ENCODE measurements around the gene KLF5.
"Not testable (repeated sequence)": the region's sequence is repeated elsewhere in the genome, so short reads cannot be mapped to it uniquely, and the experiment has no call there.

Gene KLF5

GRCh38 chr13:73058736-73059459 is at the start of gene KLF5:
TSS of gene KLF5 (plus strand) at chr13:73059005. CDS start at chr13:73059328, 323 bp downstream.
- in situ Hi-C loops (cut with MboI; ENCODE audit: low sequenced_read_pairs), result no loop called here

GRCh38 chr13:73011751-73012150 is 47.1 kb upstream of the KLF5 start:
- in situ Hi-C loops (cut with MboI; ENCODE audit: low sequenced_read_pairs), result no loop called here

GRCh38 chr13:73015805-73016204 is 43.0 kb upstream of the KLF5 start:
- in situ Hi-C loops (cut with MboI; ENCODE audit: low sequenced_read_pairs), result no loop called here

- in situ Hi-C loops (cut with MboI; ENCODE audit: low sequenced_read_pairs), result no loop called here
Observed at GRCh38 chr13:73018336-73018735, 40.5 kb upstream of the KLF5 start.

GRCh38 chr13:73025217-73026012 is 33.4 kb upstream of the KLF5 start:
- in situ Hi-C loops (cut with MboI; ENCODE audit: low sequenced_read_pairs), result no loop called here

- in situ Hi-C loops (cut with MboI; ENCODE audit: low sequenced_read_pairs), result no loop called here
Observed at GRCh38 chr13:73034901-73035300, 23.9 kb upstream of the KLF5 start.

- in situ Hi-C loops (cut with MboI; ENCODE audit: low sequenced_read_pairs), result no loop called here
Observed at GRCh38 chr13:73035660-73036059, 23.1 kb upstream of the KLF5 start.

GRCh38 chr13:73036566-73036965 is 22.2 kb upstream of the KLF5 start:
- in situ Hi-C loops (cut with MboI; ENCODE audit: low sequenced_read_pairs), result no loop called here

GRCh38 chr13:73038064-73038463 is 20.7 kb upstream of the KLF5 start:
- in situ Hi-C loops (cut with MboI; ENCODE audit: low sequenced_read_pairs), result no loop called here

- in situ Hi-C loops (cut with MboI; ENCODE audit: low sequenced_read_pairs), result no loop called here
Observed at GRCh38 chr13:73039201-73040108, 19.4 kb upstream of the KLF5 start.

GRCh38 chr13:73040484-73040883 is 18.3 kb upstream of the KLF5 start:
- in situ Hi-C loops (cut with MboI; ENCODE audit: low sequenced_read_pairs), result no loop called here

- in situ Hi-C loops (cut with MboI; ENCODE audit: low sequenced_read_pairs), result no loop called here
Observed at GRCh38 chr13:73040968-73041596, 17.7 kb upstream of the KLF5 start.

- in situ Hi-C loops (cut with MboI; ENCODE audit: low sequenced_read_pairs), result no loop called here
Observed at GRCh38 chr13:73045031-73045430, 13.8 kb upstream of the KLF5 start.

GRCh38 chr13:73048615-73049014 is 10.2 kb upstream of the KLF5 start:
- in situ Hi-C loops (cut with MboI; ENCODE audit: low sequenced_read_pairs), result not testable (repeated sequence)

- in situ Hi-C loops (cut with MboI; ENCODE audit: low sequenced_read_pairs), result no loop called here
Observed at GRCh38 chr13:73054712-73055111, 4.1 kb upstream of the KLF5 start.

GRCh38 chr13:73055813-73056564 is 2.8 kb upstream of the KLF5 start:
- in situ Hi-C loops (cut with MboI; ENCODE audit: low sequenced_read_pairs), result no loop called here

- in situ Hi-C loops (cut with MboI; ENCODE audit: low sequenced_read_pairs), result no loop called here
Observed at GRCh38 chr13:73056565-73056962, 2.2 kb upstream of the KLF5 start.

- in situ Hi-C loops (cut with MboI; ENCODE audit: low sequenced_read_pairs), result no loop called here
Observed at GRCh38 chr13:73057284-73058063, 1.3 kb upstream of the KLF5 start.

- in situ Hi-C loops (cut with MboI; ENCODE audit: low sequenced_read_pairs), result no loop called here
Observed at GRCh38 chr13:73058064-73058313, 816 bp upstream of the KLF5 start.

- in situ Hi-C loops (cut with MboI; ENCODE audit: low sequenced_read_pairs), result no loop called here
Observed at GRCh38 chr13:73058432-73058735, 421 bp upstream of the KLF5 start.

All from hTERT RPE-1 (cell line).